Ovary (tissue), 3 donors: Measurements from ENCODE around the gene LDLRAD4.

Experiments used
- EP300 ChIP-seq: sonication (generic); formaldehyde crosslinking; IDR thresholded peaks from one replicate; pipeline ENCODE4 v1.6.1; 2017; ENCODE audit warnings: antibody characterized with exemption
- POLR2A ChIP-seq: fragments of 450-650 bp; IDR thresholded peaks from one replicate; pipeline ENCODE4 v1.6.1; 2017; ENCODE audit warnings: antibody characterized with exemption, mild to moderate bottlenecking, moderate library complexity
- TF ChIP-seq, protein P1 (sequence below), 3 donors: fragments of 450-650 bp in 2 of 3; fragments of 200-600 bp in 1 of 3; IDR thresholded peaks; one replicate each; pipeline versions ENCODE4 v1.5.1 to v1.8.0; 2016 to 2022; ENCODE audit warnings: antibody characterized with exemption in 3 of 3, mild to moderate bottlenecking in 1 of 3
- donor health status: DM: no; HTN: no; CAD: no.

DNA sequence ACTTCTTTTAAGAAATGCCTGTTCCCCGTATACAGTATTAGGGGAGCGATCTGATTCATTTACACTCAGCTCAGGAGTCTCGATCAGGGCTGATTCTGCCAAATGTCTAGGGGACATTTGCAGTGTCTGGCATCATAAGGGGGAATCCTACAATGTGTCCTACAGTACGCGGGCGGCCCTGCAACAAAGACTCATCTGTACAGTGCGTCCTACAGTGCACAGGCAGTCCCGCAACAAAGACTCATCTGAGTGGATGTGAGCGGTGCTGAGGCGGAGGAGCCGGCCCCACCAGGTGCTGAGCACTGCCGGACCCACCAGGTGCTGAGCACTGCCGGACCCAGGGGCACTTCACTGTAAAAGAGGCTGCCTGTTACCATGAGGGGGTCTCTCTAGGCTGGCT lies 405.3 kb downstream of the LDLRAD4 start:
- TF ChIP-seq POLR2A: no peak
- TF ChIP-seq, protein P1, sequence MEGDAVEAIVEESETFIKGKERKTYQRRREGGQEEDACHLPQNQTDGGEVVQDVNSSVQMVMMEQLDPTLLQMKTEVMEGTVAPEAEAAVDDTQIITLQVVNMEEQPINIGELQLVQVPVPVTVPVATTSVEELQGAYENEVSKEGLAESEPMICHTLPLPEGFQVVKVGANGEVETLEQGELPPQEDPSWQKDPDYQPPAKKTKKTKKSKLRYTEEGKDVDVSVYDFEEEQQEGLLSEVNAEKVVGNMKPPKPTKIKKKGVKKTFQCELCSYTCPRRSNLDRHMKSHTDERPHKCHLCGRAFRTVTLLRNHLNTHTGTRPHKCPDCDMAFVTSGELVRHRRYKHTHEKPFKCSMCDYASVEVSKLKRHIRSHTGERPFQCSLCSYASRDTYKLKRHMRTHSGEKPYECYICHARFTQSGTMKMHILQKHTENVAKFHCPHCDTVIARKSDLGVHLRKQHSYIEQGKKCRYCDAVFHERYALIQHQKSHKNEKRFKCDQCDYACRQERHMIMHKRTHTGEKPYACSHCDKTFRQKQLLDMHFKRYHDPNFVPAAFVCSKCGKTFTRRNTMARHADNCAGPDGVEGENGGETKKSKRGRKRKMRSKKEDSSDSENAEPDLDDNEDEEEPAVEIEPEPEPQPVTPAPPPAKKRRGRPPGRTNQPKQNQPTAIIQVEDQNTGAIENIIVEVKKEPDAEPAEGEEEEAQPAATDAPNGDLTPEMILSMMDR (IDR thresholded peaks at IDR 0.05): no peak
- TF ChIP-seq EP300: no peak
